Naive thymus-derived CD8-positive, alpha-beta T cell (primary cell): ENCODE data around the gene APOL1. TPM values are rescaled to one million over a fixed set of nuclear protein-coding genes. Genes with fewer than 3 reads are reported as not detected.
"Not testable (repeated sequence)": the region's sequence is repeated elsewhere in the genome, so short reads cannot be mapped to it uniquely, and the experiment has no call there.

Experiments
- ATAC-seq, 2 donors: fragments of 150-1000 bp; cut with Tn5 transposase in 1 of 2; sonication (Bioruptor Pico), chemical (Tn5 transposase) in 1 of 2; 1 replicate in 1 of 2; 2 replicates in 1 of 2; pipeline ENCODE4 v1.10.0; 2021; ENCODE audit warnings: mild to moderate bottlenecking in 2 of 2, moderate library complexity in 2 of 2
- POLR2A ChIA-PET: fragments of 350-600 bp; sonication (Branson Sonifier 250); formaldehyde crosslinking; loops from one replicate; lab custom pipeline; 2021; ENCODE audit warnings: antibody characterized with exemption; lab: Charles Lee
- DNase-seq, 10 donors: peaks; one replicate each; pipeline versions ENCODE4 v3.0.0 to v3.0.0-alpha.2; 2020 to 2022
- H3K27ac Mint-ChIP-seq, 10 donors: one replicate each; pipeline ENCODE4 v1.8.0; 2020 to 2022; ENCODE audit warnings: mild to moderate bottlenecking in 10 of 10, mixed read lengths in 10 of 10, moderate library complexity in 4 of 10, inconsistent platforms in 1 of 10
- H3K27me3 Mint-ChIP-seq, 5 donors: one replicate each; pipeline ENCODE4 v1.8.0; 2021 to 2022; ENCODE audit warnings: mixed read lengths in 5 of 5
- H3K36me3 Mint-ChIP-seq, 3 donors: one replicate each; pipeline ENCODE4 v1.8.0; 2020 to 2022; ENCODE audit warnings: mixed read lengths in 3 of 3, mild to moderate bottlenecking in 2 of 3, inconsistent platforms in 1 of 3
- H3K4me1 Mint-ChIP-seq, 4 donors: one replicate each; pipeline ENCODE4 v1.8.0; 2021 to 2022; ENCODE audit warnings: mixed read lengths in 4 of 4
- H3K4me3 Mint-ChIP-seq, 10 donors: one replicate each; pipeline ENCODE4 v1.8.0; 2020 to 2022; ENCODE audit warnings: mild to moderate bottlenecking in 10 of 10, mixed read lengths in 10 of 10, moderate library complexity in 6 of 10, inconsistent platforms in 1 of 10
- H3K9me3 Mint-ChIP-seq, 9 donors: one replicate each; pipeline ENCODE4 v1.8.0; 2020 to 2022; ENCODE audit warnings: mixed read lengths in 9 of 9, mild to moderate bottlenecking in 3 of 9, inconsistent platforms in 1 of 9, moderate library complexity in 1 of 9
- polyA plus RNA-seq, 3 donors: library from polyadenylated mRNA; unstranded; fragments of 300-500 nt; fragmentation: Illumina TruSeq; gene quantifications; one replicate each; pipeline ENCODE4 v1.2.3, GENCODE V29; 2021
- total RNA-seq, 8 experiments: library from RNA in 2 of 8; stranded (reverse) in 2 of 8; gene quantifications; one replicate each; pipeline ENCODE4 v1.2.3 and lab custom pipeline; 2021 to 2026

APOL1 gene
- total and polyA plus RNA-seq, 5 experiments from 2014 or later: 3.3 to 16.5 (median 11.8) TPM

DNA sequence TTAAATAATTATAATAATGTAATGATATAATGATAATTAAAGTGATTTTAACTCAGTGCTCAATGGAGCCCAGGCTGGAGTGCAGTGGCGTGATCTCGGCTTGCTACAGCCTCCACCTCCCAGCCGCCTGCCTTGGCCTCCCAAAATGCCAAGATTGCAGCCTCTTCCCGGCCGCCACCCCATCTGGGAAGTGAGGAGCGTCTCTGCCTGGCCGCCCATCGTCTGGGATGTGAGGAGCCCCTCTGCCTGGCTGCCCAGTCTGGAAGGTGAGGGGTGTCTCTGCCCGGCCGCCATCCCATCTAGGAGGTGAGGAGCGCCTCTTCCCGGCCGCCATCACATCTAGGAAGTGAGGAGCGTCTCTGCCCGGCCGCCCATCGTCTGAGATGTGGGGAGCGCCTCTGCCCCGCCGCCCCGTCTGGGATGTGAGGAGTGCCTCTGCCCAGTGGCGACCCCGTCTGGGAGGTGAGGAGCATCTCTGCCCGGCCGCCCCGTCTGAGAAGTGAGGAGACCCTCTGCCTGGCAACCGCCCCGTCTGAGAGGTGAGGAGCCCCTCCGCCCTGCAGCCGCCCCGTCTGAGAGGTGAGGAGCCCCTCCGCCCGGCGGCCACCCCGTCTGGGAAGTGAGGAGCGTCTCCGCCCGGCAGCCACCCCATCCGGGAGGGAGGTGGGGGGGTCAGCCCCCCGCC, 37.6 kb downstream of the APOL1 start:
- Mint-ChIP-seq H3K36me3 (peaks cover 12 to 92% (median 48%) of the 10 kb centered on the region in 3 donors), H3K27ac (peak overlapping the region in 7 of 10 donors; percentile 14 to 95 (median 67)), H3K4me3 (peak overlapping the region in 4 of 10 donors; percentile 10 to 81 (median 28)), H3K9me3 (peaks cover 0 to 12% (median 0%) of the 10 kb centered on the region in 9 donors), H3K4me1 (peaks cover 27 to 64% (median 55%) of the 10 kb centered on the region in 4 donors)
- POLR2A ChIA-PET: interaction anchor here (1.0 to 3.1 kb wide), 5 partner anchors 13 to 87 kb away, joined by 3 to 17 read pairs (median 6); no protein-coding TSS in a partner anchor
- ATAC-seq, DNase-seq, H3K27me3 Mint-ChIP-seq: not testable (repeated sequence)

DNA sequence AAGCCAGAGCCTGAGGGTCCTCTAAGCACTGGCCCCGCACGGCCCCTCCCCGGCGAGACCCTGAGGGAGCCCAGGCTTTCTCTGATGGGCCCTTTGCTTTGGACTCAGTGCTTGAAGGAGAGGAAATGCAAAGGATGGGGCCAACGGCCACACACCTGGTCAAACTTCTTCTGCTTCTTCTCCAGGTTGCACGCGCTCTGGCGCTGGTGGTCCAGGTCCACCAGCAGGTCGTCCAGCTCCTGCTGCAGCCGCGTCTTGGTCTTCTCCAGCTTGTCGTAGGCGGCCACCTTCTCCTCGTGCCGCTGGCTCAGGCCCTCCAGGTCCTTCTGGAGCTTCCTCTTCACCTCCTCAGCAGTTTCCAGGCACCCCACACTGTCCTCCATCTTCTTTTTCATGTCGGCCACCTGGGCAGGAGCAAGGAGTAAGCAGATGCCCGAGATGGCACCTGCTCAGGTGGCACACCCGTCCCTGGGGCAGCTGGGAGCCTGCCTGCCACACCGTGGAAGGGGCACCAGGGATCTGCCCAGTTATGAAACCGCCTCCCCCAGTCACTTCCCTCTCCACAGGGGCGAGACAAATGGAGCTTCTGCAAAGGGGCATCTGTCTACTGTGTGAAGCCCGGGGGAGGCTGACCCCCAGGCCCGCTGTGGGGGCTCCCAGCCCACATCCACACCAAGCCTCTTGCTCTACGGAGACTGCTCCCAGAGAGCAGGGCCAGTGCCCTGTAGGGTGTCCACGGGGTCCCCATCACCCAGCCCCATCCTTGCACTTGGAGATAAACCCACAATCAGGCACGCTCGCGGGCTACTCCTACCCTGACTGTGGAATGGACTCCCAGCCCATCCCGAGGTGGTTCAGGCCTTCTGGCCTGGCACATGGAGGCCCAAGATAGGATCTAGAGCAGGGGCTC, 39.2 kb downstream of the APOL1 start:
- Mint-ChIP-seq H3K9me3 (peaks cover 0 to 12% (median 0%) of the 10 kb centered on the region in 9 donors), H3K27ac (peak overlapping the region; percentile 48 to 92 (median 82)), H3K4me3 (peak overlapping the region in 8 of 10 donors; percentile 23 to 69 (median 47)), H3K36me3 (peaks cover 12 to 93% (median 51%) of the 10 kb centered on the region in 3 donors), H3K27me3 (no peaks in the 10 kb centered on the region), H3K4me1 (peaks cover 23 to 62% (median 48%) of the 10 kb centered on the region in 4 donors)
- POLR2A ChIA-PET: interaction anchor here (1.0 to 1.7 kb wide), 4 partner anchors 8 to 40 kb away, joined by 3 to 5 read pairs (median 4); no protein-coding TSS in a partner anchor
- DNase-seq (no peak), ATAC-seq (no peak)

DNA sequence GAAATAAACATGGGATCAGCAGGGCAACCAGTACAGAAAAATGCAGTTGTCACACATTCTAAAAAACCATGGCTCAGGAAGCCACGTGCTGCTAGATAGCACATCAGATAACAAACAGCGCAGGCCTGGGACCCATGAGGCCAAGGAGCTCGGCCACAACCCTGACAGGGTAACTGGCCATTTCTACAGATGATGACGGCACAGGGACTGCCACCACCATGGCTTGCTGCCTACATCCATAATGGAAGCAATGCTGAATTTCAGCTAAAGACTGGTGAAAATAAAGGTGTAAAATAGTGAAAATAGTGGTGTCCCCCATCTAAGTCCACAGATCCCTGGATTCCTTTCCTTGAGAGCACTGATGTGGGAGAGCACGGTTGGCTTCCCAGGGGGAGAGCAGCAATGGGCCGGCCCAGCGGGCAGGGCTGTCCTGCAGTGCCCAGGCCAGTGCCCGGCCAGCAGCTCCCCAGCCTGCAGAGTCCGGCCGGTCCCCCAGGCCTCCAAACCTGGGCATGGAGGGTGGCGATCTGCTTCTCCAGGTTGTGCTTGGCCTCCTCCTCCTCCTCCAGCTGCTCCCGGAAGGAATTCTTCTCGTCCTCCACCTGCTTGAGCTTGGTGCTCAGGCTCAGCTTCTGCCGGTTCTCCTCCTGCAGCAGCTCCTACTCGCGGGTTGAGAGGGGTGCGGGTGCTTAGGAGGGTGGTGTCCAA, 40.0 kb downstream of the APOL1 start:
- no peaks in the 10 kb centered on the region for H3K27me3 Mint-ChIP-seq
- no peak overlapping the region for H3K4me3 Mint-ChIP-seq
- peaks cover 23 to 55% (median 42%) of the 10 kb centered on the region in 4 donors for H3K4me1 Mint-ChIP-seq
- peaks cover 0 to 12% (median 0%) of the 10 kb centered on the region in 9 donors for H3K9me3 Mint-ChIP-seq
- no peak for DNase-seq
- ATAC-seq: no peak
- POLR2A ChIA-PET: interaction anchor here (0.6 to 1.7 kb wide), 7 partner anchors 9 to 137 kb away, joined by 3 to 5 read pairs (median 3); no protein-coding TSS in a partner anchor
- H3K36me3 Mint-ChIP-seq: peaks cover 12 to 93% (median 49%) of the 10 kb centered on the region in 3 donors
- H3K27ac Mint-ChIP-seq: peak overlapping the region in 8 of 10 donors; percentile 34 to 86 (median 52)

DNA sequence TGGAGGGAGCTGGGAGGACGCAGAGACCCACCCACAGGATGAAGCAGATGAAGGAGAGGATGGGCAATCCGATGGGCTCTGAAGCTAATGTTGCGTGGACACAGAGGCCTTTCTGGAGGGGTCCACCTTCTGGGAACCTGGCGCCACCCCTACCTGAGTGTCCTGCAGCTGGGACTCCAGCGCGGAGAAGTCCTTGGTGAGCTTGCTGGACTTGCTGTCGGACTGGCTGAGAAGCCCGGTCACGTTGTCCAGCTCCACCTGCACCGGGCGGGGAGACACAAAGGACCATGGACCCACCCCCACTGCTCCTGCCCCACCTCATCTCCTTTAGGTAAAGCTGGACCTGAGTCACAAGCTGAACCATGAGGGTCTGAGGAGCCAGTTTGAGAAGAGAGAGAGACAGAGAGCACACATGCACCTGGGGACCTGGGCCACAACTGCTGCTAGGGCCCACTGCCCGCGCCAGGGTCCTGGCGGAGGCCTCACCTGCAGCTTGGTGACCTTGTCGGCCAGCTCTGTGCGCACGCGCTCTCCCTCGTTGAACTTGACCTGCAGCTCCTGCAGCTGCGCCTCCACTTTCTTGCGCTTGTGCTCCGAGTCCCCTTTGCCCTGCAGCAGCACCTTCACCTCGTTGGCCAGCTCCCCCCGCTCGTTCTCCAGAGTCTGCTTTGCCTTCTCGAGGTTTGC, 40.8 kb downstream of the APOL1 start:
- ATAC-seq: no peak

DNA sequence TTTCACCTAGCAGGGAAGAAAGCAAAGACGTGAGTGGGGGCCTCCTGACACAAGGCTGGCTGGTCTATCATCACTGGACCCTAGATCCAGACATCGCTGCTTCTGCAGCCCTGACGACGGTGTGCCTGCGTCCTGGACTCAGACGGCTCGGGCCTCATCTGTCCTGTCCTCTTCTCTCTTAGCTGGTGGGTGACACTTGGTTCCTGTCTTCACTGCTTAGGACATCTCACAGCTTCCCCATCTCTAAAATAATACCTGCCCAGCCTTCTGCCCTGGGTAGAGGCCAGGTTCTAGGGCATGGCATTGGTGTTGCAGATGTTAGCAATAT, 41.3 kb downstream of the APOL1 start:
- POLR2A ChIA-PET: interaction anchor here (1.8 kb wide), 1 partner anchor 8 kb away, joined by 9 read pairs; no protein-coding TSS in a partner anchor
- Mint-ChIP-seq H3K27me3 (no peaks in the 10 kb centered on the region), H3K4me3 (peak overlapping the region in 4 of 10 donors; percentile 5 to 65 (median 36)), H3K36me3 (peaks cover 12 to 91% (median 49%) of the 10 kb centered on the region in 3 donors), H3K27ac (peak overlapping the region in 7 of 10 donors; percentile 25 to 83 (median 74)), H3K4me1 (peaks cover 15 to 46% (median 31%) of the 10 kb centered on the region in 4 donors), H3K9me3 (peaks cover 0 to 12% (median 0%) of the 10 kb centered on the region in 9 donors)
- ATAC-seq: no peak
- no peak for DNase-seq

More for the DNA sequence above, 40.8 kb downstream of the APOL1 start:
- Mint-ChIP-seq H3K4me3 (peak overlapping the region in 3 of 10 donors; percentile 5 to 65 (median 43)), H3K4me1 (peaks cover 19 to 51% (median 36%) of the 10 kb centered on the region in 4 donors), H3K36me3 (peaks cover 12 to 92% (median 49%) of the 10 kb centered on the region in 3 donors), H3K27ac (peak overlapping the region in 5 of 10 donors; percentile 25 to 81 (median 62)), H3K9me3 (peaks cover 0 to 12% (median 0%) of the 10 kb centered on the region in 9 donors), H3K27me3 (no peaks in the 10 kb centered on the region)
- POLR2A ChIA-PET: interaction anchor here (0.6 to 1.8 kb wide), 7 partner anchors 8 to 136 kb away, joined by 3 to 9 read pairs (median 3); no protein-coding TSS in a partner anchor
- no peak for DNase-seq

DNA sequence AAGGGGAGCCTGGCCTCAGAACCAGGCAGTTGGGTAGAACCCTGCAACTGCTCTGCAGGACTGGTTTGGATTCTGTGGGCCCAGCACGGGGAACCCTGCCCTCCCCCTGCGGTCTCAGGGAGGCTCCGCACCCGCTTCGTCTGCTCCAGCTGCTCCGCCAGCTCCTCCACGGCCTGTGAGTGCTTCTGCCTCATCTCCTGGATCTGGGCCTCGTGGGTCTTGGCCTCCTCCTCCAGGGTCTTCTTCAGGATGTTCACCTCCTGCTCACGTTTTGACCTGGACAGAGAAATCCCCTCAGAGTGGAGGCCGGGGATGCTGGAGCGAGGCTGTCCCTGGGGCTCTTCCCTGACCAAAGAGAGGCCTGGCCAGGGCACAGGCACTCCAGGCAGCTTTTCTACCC, 41.9 kb downstream of the APOL1 start:
- ATAC-seq (no peak), DNase-seq (no peak)
- peaks cover 7 to 91% (median 46%) of the 10 kb centered on the region in 3 donors for H3K36me3 Mint-ChIP-seq
- peak overlapping the region in 3 of 10 donors; percentile 12 to 57 (median 52) for H3K27ac Mint-ChIP-seq
- H3K9me3 Mint-ChIP-seq: peaks cover 0 to 10% (median 0%) of the 10 kb centered on the region in 9 donors
- POLR2A ChIA-PET: interaction anchor here (0.8 to 1.8 kb wide), 3 partner anchors 9 to 44 kb away, joined by 3 to 9 read pairs (median 6); no protein-coding TSS in a partner anchor
- H3K4me3 Mint-ChIP-seq: peak overlapping the region in 1 of 10 donors; percentile 29
- H3K27me3 Mint-ChIP-seq: no peaks in the 10 kb centered on the region
- H3K4me1 Mint-ChIP-seq: peaks cover 11 to 43% (median 26%) of the 10 kb centered on the region in 4 donors

DNA sequence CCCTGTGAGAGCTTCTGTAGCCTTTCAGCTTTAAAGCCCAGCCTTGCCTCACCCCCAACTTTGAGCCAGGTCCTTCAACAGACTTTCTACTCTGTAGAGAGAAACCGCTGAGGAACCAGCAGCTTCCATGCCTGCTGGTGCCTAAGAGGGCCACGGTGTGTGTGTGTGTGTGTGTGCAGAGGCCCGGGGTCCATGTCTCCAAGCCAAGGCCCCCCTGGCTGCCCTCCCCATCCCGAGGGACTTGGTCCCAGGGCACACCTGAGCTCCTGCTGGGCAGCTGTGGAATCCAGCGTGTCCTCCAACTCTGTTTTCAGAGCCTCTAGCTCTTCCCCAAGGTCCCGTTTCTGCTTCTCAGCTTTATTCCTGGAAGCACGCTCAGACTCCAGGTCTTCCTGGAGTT, 42.3 kb downstream of the APOL1 start:
- peaks cover 9 to 39% (median 22%) of the 10 kb centered on the region in 4 donors for H3K4me1 Mint-ChIP-seq
- no peak for DNase-seq
- peaks cover 5 to 92% (median 44%) of the 10 kb centered on the region in 3 donors for H3K36me3 Mint-ChIP-seq
- H3K27me3 Mint-ChIP-seq: no peaks in the 10 kb centered on the region
- POLR2A ChIA-PET: interaction anchor here (0.6 to 1.8 kb wide), 4 partner anchors 9 to 44 kb away, joined by 3 to 9 read pairs (median 4); no protein-coding TSS in a partner anchor
- peaks cover 0 to 10% (median 0%) of the 10 kb centered on the region in 9 donors for H3K9me3 Mint-ChIP-seq
- peak overlapping the region in 8 of 10 donors; percentile 6 to 69 (median 44) for H3K27ac Mint-ChIP-seq
- H3K4me3 Mint-ChIP-seq: no peak overlapping the region
- ATAC-seq: no peak

DNA sequence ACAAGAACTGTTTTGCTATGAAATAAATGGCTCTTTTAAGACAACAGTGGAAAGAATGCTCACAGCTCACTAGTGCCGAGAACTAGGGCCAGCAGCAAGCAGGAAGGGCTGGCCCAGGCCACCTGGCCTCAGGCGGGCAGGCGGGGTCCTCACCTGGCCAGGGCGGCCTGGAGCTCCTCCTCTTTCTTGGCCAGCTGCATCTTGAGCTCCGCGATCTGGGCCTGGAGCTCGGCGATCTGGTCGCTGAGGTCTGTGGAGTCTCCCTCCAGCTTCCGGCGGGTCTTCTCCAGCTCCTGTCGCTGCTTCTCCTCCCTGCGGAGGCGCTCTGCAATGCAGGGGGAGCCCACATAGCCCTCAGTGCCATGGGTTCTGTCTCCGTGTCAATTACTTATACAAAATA, 43.8 kb downstream of the APOL1 start:
- POLR2A ChIA-PET: interaction anchor here (0.5 to 1.7 kb wide), 5 partner anchors 10 to 185 kb away, joined by 3 to 6 read pairs (median 3); partner anchors contain the start of gene TXN2
- no peak overlapping the region for H3K4me3 Mint-ChIP-seq
- peaks cover 5 to 97% (median 50%) of the 10 kb centered on the region in 3 donors for H3K36me3 Mint-ChIP-seq
- peaks cover 11 to 42% (median 24%) of the 10 kb centered on the region in 4 donors for H3K4me1 Mint-ChIP-seq
- DNase-seq: no peak
- peak overlapping the region in 4 of 10 donors; percentile 38 to 85 (median 68) for H3K27ac Mint-ChIP-seq
- ATAC-seq: no peak
- H3K9me3 Mint-ChIP-seq: peaks cover 0 to 8% (median 0%) of the 10 kb centered on the region in 9 donors
- no peaks in the 10 kb centered on the region for H3K27me3 Mint-ChIP-seq

DNA sequence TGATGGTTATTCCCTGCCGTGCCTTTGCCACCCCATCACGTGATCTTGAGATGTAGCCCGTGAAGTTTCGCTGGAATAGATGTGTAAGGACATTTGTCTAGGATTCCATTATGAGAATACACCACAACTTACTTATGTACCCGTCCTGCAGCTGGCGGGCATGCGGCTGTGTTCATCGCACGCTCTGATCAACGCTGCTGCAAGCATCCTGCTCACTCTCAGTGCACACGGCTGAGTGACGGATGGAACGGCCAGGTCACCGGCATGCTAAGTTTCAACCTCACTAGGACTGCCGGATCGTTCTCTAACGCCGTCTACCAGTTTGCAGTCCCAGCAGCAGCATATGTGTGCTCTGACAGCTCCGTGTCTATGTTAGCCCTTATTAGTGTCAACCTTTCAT, 44.6 kb downstream of the APOL1 start:
- H3K27me3 Mint-ChIP-seq: no peaks in the 10 kb centered on the region
- POLR2A ChIA-PET: interaction anchor here (0.5 to 1.7 kb wide), 3 partner anchors 88 to 185 kb away, joined by 3 to 8 read pairs (median 6); partner anchors contain the start of gene TXN2
- H3K4me3 Mint-ChIP-seq: no peak overlapping the region

DNA sequence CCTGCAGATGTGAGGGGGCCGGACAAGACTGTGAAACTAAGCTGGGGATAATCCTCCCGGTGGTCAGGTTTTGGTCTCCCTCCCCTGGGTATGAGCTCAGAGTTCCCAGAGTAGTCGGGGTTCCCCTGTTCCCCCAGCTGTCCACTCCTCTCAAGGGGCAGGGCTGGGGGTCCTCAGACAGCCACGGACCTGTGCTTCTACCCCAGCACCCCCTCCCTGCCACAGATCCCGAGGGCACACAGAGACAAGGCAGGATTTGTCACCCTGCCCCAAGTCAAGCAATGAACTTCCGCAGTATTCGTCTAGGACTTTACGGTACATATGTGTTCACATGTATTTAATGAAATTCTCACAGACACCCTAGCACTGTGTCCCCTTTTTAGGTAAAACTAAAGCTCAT, 45.2 kb downstream of the APOL1 start:
- Mint-ChIP-seq H3K36me3 (peaks cover 0 to 97% (median 40%) of the 10 kb centered on the region in 3 donors), H3K27me3 (no peaks in the 10 kb centered on the region), H3K9me3 (no peaks in the 10 kb centered on the region), H3K4me1 (peaks cover 8 to 33% (median 15%) of the 10 kb centered on the region in 4 donors), H3K27ac (peak overlapping the region in 5 of 10 donors; percentile 20 to 75 (median 66)), H3K4me3 (no peak overlapping the region)
- POLR2A ChIA-PET: interaction anchor here (0.8 to 2.2 kb wide), 3 partner anchors 10 to 48 kb away, joined by 3 to 7 read pairs (median 4); no protein-coding TSS in a partner anchor
- DNase-seq: no peak
- no peak for ATAC-seq

More for the DNA sequence above, 44.6 kb downstream of the APOL1 start:
- no peak for DNase-seq
- H3K4me1 Mint-ChIP-seq: peaks cover 8 to 38% (median 19%) of the 10 kb centered on the region in 4 donors
- peaks cover 0 to 97% (median 44%) of the 10 kb centered on the region in 3 donors for H3K36me3 Mint-ChIP-seq
- peaks cover 0 to under 1% (median 0%) of the 10 kb centered on the region in 9 donors for H3K9me3 Mint-ChIP-seq
- no peak for ATAC-seq
- H3K27ac Mint-ChIP-seq: peak overlapping the region in 8 of 10 donors; percentile 11 to 75 (median 62)
